ENCODE measurements around the gene CACNA2D2.

The CACNA2D2 gene

DNA sequence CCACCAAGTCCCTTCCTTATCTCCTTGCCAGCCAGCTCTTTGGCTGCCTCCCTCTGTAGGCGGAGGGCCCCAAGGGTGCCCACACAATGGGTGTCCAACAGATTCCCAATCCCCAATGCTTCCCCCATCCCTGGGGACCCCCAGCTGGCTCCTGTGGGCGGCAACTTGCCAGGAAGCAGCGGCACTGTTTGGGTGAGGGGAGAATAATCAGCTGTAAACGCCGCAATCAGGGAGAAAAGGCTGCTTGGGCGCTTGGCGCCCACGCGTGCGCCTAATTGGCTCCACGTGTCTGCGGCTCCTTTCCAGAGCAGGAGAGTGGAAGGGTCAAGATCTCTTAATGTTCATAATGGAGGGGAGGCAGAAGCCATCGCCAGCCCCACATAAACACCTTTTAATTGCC, 76.2 kb downstream of the CACNA2D2 start:
- DNase-seq (ENCODE audit: low spot score) = no peak
- TF ChIP-seq, protein P1, sequence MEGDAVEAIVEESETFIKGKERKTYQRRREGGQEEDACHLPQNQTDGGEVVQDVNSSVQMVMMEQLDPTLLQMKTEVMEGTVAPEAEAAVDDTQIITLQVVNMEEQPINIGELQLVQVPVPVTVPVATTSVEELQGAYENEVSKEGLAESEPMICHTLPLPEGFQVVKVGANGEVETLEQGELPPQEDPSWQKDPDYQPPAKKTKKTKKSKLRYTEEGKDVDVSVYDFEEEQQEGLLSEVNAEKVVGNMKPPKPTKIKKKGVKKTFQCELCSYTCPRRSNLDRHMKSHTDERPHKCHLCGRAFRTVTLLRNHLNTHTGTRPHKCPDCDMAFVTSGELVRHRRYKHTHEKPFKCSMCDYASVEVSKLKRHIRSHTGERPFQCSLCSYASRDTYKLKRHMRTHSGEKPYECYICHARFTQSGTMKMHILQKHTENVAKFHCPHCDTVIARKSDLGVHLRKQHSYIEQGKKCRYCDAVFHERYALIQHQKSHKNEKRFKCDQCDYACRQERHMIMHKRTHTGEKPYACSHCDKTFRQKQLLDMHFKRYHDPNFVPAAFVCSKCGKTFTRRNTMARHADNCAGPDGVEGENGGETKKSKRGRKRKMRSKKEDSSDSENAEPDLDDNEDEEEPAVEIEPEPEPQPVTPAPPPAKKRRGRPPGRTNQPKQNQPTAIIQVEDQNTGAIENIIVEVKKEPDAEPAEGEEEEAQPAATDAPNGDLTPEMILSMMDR (IDR thresholded peaks at IDR 0.05; ENCODE audit: extremely low read depth, insufficient read depth, missing control alignments) = no peak
- in situ Hi-C loops (cut with MboI; ENCODE audit: low pct_unique_long_range_greater_than_20kb, low sequenced_read_pairs, unreplicated experiment) = no loop called here

DNA sequence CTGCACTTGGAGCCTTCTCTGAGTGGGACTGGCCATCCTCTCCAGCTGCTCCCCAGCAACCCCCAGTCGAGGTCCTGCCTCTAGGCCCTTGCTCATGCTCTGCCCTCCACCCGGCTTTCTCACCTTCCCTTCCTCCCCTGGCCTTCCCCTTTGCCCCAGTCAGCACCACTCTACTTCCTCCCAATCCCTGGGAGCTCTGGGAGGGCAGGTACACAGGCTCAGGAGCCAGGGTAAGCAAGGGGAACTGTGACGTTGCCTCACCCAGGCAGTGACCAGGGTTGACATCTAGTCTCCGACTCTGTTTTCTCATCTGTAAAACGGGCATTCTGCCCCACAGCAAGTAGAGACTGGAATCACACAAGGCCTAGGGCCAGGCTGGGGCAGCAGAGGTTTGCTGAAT, 77.5 kb downstream of the CACNA2D2 start:
- no peak for DNase-seq (ENCODE audit: low spot score)
- in situ Hi-C loops (cut with MboI; ENCODE audit: low pct_unique_long_range_greater_than_20kb, low sequenced_read_pairs, unreplicated experiment) = no loop called here
- TF ChIP-seq, protein P1 (IDR thresholded peaks at IDR 0.05; ENCODE audit: extremely low read depth, insufficient read depth, missing control alignments) = no peak

DNA sequence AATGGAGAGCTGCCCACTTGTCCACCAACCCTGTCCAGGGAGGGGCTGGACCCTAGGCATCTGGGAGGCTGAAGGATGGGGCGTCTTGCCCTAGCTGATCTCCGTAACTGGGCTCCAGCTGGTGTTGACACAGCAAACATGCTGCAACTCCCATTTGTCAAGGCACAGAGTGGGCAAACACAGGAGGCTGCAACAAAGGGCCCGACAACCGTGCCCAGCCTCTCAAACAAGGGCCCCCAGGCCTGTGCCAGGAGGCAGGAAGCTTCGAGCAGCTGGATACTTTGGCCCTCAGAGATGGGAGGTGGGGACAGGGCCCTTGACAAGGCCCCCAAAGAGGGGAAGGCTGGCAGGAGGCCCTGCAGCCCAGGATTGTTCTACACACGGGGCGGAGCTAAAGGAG, 79.9 kb downstream of the CACNA2D2 start:
- TF ChIP-seq, protein P1 (IDR thresholded peaks at IDR 0.05; ENCODE audit: extremely low read depth, insufficient read depth, missing control alignments) = no peak
- in situ Hi-C loops (cut with MboI; ENCODE audit: low pct_unique_long_range_greater_than_20kb, low sequenced_read_pairs, unreplicated experiment) = no loop called here
- no peak for DNase-seq (ENCODE audit: low spot score)

- DNase-seq (ENCODE audit: low spot score) = no peak
- in situ Hi-C loops (cut with MboI; ENCODE audit: low pct_unique_long_range_greater_than_20kb, low sequenced_read_pairs, unreplicated experiment) = no loop called here
- TF ChIP-seq, protein P1 (IDR thresholded peaks at IDR 0.05; ENCODE audit: extremely low read depth, insufficient read depth, missing control alignments) = no peak
Observed at GRCh38 chr3:50422153-50422552, 81.3 kb downstream of the CACNA2D2 start.

- TF ChIP-seq, protein P1 (IDR thresholded peaks at IDR 0.05; ENCODE audit: extremely low read depth, insufficient read depth, missing control alignments) = no peak
- DNase-seq (ENCODE audit: low spot score) = no peak
- in situ Hi-C loops (cut with MboI; ENCODE audit: low pct_unique_long_range_greater_than_20kb, low sequenced_read_pairs, unreplicated experiment) = no loop called here
Observed at GRCh38 chr3:50419595-50420370, 83.7 kb downstream of the CACNA2D2 start.

GRCh38 chr3:50418850-50419249, 84.6 kb downstream of the CACNA2D2 start:
- DNase-seq (ENCODE audit: low spot score) = no peak
- in situ Hi-C loops (cut with MboI; ENCODE audit: low pct_unique_long_range_greater_than_20kb, low sequenced_read_pairs, unreplicated experiment) = no loop called here

More at GRCh38 chr3:50418850-50419249, 84.6 kb downstream of the CACNA2D2 start:
- TF ChIP-seq, protein P1 (IDR thresholded peaks at IDR 0.05; ENCODE audit: extremely low read depth, insufficient read depth, missing control alignments) = no peak
